Measurements from ENCODE around the gene GSE1.

GRCh38 chr16:85565340-85565739, 47.8 kb upstream of the GSE1 start:
- TF ChIP-seq POLR2A (IDR thresholded peaks at IDR 0.05) (no peak), CTCF (IDR thresholded peaks at IDR 0.05) (no peak)

Measured in right lobe of liver (tissue), 4 donors.